HG02870 (cell line): Measurements from ENCODE around the gene NUTM2D.
A peak's percentile ranks its signal among the peaks of the same experiment; 100 is the strongest.
"Not testable (repeated sequence)": the region's sequence is repeated elsewhere in the genome, so short reads cannot be mapped to it uniquely, and the experiment has no call there.

ENCODE experiments used
- ATAC-seq: cut with Tn5 transposase; IDR thresholded peaks from one replicate; pipeline ENCODE4 v1.9.1; 2021; ENCODE audit warnings: mild to moderate bottlenecking, moderate library complexity; ENCODE audit not compliant: unreplicated experiment

Gene NUTM2D

GRCh38 chr10:87374091-87374490 lies 16.5 kb downstream of the NUTM2D start:
- ATAC-seq, result not testable (repeated sequence)

DNA sequence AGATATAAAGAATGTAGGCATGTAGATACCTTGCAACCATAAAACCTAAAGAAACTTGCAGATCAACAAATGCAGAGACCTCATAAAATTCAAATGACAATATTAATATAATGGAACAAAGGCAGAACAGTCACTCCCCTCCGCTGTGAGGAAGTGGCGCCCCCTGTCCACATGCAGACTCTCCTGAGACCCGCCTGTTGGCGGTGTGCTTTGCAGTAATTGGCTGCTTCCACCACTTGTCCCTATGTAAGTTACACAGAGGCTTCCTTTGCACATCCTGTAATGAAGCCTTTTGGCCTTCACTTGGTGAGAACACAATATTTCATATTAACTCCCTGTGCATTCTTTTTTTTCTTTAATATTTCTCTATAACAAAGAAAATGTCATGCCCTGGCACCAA lies 21.6 kb downstream of the NUTM2D start:
- not testable (repeated sequence) for ATAC-seq

GRCh38 chr10:87383149-87383857 lies 25.8 kb downstream of the NUTM2D start:
- ATAC-seq, result not testable (repeated sequence)

GRCh38 chr10:87384283-87384682 lies 26.7 kb downstream of the NUTM2D start:
- ATAC-seq, result not testable (repeated sequence)

- not testable (repeated sequence) for ATAC-seq
Observed at GRCh38 chr10:87385762-87386360, 28.3 kb downstream of the NUTM2D start.

- not testable (repeated sequence) for ATAC-seq
Observed at GRCh38 chr10:87391360-87391759, 33.8 kb downstream of the NUTM2D start.

DNA sequence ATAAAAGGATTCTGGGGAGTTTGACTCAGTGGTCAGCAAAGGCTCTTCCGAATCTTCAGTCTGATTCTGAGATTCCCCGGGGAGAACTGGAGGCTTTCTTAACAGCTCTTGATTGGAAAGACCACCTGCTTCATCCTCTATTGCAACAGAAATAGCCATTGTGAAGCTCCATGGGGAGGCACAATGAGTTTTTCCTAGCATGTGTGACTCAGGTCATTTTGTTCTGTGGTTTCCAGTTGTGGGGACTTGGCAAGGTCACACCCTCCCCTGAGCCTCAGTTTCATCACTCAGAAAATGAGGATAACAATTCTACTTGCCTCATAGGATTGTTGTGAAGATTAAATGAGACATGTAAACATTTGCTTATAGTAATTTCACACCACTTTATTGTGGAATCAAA lies 38.7 kb downstream of the NUTM2D start:
- not testable (repeated sequence) for ATAC-seq

DNA sequence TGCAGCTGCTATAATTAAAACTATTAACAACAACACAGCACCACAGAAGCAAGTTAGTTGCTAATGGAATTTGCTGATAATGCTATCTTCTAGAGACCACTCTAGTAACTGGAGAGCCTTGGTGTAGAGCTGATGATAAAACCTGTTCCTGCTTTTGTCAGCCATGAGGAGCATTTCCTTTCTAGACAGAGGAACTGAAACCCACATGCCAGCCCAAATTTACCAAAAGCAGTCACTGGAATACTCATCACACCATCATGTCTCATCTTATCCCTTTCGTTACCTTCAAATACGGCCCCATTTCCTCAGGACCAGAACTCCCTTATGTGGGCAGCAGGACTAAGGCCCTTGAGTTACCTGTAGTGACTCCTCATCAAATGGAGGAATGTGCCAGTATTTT lies 40.9 kb downstream of the NUTM2D start:
- peak; percentile 42 for ATAC-seq

- not testable (repeated sequence) for ATAC-seq
Observed at GRCh38 chr10:87407516-87408467, 50.2 kb downstream of the NUTM2D start.

DNA sequence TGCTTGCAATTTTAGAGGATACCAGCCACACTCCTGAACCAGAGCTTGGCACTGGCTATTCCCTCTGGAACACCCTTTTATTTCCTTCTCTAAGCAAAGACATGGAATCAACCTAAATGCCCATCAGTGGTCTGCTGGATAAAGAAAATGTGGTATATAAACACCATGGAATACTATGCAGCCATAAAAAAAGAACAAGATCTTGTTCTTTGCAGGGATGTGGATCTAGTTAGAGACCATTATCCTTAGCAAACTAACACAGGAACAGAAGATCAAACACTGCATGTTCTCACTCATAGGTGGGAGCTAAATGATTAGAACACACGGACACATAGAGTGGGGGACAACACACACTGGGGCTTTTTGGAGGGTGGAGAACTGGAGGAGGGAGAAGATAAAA lies 56.4 kb downstream of the NUTM2D start:
- ATAC-seq, result not testable (repeated sequence)
